Stimulated activated CD8-positive, alpha-beta memory T cell treated with anti-CD3 and anti-CD28 coated beads, Interleukin-7, amount 100 ng/mL, for 24 hours (primary cell): ENCODE results near the gene PRPH.
A peak's percentile ranks its signal among the peaks of the same experiment; 100 is the strongest.
"Not testable (repeated sequence)": the region's sequence is repeated elsewhere in the genome, so short reads cannot be mapped to it uniquely, and the experiment has no call there.

Experiments used
- DNase-seq: peaks from one replicate; pipeline ENCODE4 v3.0.0-alpha.2; 2020; ENCODE audit warnings: low read depth

The PRPH gene

GRCh38 chr12:49295082-49295936 lies at the start of gene PRPH:
Gene PRPH, plus strand, starts transcription at chr12:49295147. Its CDS starts 54 bp downstream, at chr12:49295201.
- DNase-seq = no peak

DNA sequence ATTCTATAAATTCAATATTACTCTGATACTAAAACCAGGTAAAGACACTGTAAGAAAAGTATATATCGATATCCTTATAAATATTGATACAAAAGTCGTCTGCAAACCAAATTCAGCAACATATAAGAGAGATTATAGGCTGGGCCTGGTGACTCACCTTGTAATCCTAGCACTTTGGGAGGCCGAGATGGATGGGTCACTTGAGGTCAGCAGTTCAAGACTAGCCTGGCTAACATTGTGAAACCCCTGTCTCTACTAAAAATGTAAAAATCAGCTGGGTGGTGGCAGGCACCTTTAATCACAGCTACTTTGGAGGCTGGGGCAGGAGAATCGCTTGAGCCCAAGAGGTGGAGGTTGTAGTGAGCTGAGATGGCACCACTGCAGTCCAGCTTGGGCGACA lies 43.6 kb upstream of the PRPH start:
- DNase-seq = no peak

- DNase-seq = no peak
These were observed 41.8 kb upstream of the PRPH start for GRCh38 chr12:49253033-49253623.

GRCh38 chr12:49255456-49255855 lies 39.5 kb upstream of the PRPH start:
- not testable (repeated sequence) for DNase-seq

- DNase-seq = no peak
These were observed 38.9 kb upstream of the PRPH start for GRCh38 chr12:49255857-49256637.

- not testable (repeated sequence) for DNase-seq
These were observed 37.3 kb upstream of the PRPH start for GRCh38 chr12:49257508-49258184.

DNA sequence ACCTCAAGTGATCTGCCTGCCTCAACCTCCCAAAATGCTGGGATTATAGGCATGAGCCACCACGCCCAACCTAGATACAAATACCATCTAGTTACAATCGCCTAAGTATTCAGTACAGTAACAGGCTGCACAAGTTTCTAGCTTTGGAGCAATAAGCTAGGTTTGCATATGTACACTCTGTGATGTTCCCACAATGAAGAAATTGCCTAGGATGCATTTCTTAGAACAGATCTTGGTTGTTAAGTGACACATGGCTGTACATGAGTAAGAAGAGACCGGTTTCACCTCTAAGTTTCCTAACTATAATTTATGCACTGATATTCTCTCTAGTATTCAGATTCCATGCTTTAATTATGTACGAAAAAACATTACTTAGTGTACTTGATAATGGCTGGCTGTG lies 35.5 kb upstream of the PRPH start:
- DNase-seq = no peak

DNA sequence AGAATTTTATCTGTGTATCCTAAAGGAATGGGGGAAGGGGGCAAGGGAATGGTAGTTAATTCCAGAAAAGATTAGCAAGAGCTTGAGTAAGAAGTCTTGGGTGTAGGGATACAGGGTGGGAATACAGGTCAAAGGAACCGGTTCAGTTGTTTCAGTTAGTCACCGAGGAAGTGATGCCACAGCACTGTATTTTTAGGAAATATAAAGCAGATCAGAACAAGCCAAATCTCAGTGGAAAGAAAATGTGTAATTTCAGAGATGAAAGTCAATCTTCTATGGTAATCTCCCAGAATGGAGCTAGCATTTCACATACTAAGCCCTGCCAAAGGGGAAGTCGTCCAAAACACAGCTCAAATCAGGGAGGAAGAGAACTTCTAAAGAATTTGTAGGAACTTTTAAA lies 34.8 kb upstream of the PRPH start:
- no peak for DNase-seq

DNA sequence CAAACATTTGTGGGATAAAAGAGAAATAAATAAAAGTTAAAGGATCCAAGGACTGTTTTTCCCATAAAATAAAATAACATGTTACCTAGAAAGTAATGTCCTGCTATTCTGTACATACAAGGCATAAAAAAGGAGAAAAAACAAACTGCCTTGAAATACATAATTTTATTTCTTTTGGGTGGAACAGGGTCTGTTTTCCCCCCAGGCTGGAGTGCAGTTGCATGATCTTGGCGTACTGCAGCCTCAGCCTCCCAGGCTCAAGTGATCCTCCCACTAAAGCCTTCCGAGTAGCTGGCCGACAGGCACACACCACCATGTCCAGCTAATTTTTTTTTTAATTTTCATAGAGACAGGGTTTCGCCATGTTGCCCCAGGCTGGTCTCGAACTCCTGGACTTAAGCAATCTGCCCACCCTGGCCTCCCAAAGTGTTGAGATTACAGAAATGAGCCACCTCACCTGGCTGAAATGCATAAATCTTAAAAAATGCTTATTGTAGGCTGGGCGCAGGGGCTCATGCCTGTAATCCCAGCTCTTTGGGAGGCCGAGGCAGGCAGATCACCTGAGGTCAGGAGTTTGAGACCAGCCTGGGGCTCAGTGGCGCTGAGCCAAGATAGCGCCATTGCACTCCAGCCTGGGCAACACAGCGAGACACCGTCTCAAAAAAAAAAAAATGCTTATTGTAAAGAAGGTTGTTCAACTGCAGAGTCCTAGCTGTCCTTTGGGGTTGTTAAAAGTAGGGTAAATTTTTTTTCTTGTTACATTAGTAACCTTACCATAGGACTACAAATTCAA lies 34.2 kb upstream of the PRPH start:
- DNase-seq = no peak

DNA sequence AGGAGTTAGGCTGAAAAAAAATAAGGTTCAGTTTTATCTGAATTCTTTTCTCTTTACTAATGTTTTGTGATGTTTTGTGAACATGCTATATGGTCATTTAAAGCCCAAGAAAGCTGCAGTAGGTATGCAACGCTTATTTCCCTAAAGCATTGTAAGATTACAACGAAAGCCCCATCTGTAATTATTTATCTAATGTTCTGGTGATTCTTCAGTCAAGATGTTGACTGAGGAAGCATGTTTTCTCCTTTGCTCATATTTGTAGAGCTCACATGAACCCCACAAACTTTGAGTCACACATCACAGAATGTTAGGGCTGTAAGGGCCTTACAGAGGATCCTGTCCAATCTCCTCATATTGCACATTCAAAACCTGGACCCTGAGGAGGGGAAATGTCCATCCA lies 33.2 kb upstream of the PRPH start:
- DNase-seq = no peak

GRCh38 chr12:49263400-49263763 lies 31.6 kb upstream of the PRPH start:
- no peak for DNase-seq

DNA sequence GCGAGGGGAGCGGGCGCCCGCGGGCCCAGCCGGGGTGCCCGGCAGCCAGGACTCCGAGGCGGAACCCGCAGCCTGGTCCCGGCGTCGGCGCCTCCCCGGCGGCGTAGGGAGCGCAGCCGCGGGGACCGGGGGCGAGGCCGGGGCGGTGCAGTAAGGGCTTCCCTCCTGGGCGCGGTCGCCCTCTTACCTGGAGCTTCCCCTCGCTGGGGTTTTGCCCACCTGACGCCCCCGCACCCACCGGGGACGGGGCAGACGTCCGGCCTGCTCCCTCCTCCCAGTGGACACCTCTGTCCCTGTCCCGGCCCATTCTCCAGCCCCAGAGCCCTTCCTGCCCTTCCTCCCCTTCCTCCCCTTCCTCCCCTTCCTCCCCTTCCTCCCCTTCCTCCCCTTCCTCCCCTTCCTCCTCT lies 30.5 kb upstream of the PRPH start:
- DNase-seq = no peak

- DNase-seq = peak; percentile 68
These were observed 29.8 kb upstream of the PRPH start, which contains the start of gene TUBA1C for GRCh38 chr12:49264873-49265792. Gene TUBA1C, plus strand, starts transcription at chr12:49265082. Its CDS starts 100 bp downstream, at chr12:49265182.

DNA sequence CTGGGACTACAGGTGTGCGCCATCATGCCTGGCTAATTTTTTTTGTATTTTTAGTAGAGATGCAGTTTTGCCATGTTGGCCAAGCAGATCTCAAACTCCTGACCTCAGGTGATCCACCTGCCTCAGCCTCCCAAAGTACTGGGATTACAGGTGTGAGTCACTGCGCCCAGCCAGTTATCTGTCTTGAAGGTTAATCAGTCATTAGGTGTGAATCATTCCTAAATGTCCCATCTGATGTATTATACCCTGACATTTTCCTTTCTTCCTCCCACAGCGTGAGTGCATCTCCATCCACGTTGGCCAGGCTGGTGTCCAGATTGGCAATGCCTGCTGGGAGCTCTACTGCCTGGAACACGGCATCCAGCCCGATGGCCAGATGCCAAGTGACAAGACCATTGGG lies 25.8 kb upstream of the PRPH start:
- not testable (repeated sequence) for DNase-seq

GRCh38 chr12:49272790-49273725 lies 21.9 kb upstream of the PRPH start:
- DNase-seq = no peak

- DNase-seq = no peak
These were observed 21.1 kb upstream of the PRPH start for GRCh38 chr12:49273726-49274395.

DNA sequence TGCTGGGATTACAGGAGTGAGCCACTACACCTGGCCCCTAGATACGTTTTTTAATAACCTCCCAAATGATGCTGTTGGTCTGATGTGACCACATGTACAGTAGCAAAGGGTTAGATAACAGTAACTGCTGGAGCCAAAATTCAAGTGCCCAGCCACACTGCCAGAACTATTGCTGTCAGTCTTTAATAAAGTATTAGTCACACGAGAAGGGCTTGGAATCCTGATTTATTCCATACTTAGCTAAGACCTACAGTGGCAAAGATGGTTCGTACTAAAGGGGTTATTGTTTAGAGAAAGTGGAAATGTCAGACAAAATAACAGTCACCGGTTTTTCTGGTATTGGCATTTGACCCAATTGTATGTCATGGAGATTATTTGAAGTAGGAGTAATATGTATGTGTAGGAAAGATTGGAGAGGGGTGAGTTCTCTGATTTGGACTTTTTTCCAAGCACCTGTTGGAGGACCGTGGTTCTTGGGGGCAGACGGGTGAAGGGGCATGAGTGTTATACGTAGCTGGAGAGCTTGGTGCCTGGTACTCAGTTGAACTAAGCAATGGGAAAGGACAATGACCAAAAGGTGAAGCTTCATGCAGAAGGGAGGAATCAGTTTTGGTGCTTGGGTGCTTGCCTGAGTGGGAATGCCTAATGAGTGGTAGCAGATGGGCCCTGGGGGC lies 20.4 kb upstream of the PRPH start:
- DNase-seq = no peak
